Brain microvascular endothelial cell (primary cell): ENCODE measurements around the gene OR56B1.

Experiments
- DNase-seq: peaks from one replicate; pipeline ENCODE4 v3.0.0-alpha.2; 2020
- H3K27ac ChIP-seq: fragments of 250-450 bp; sonication (Bioruptor Pico); 2 replicates; pipeline ENCODE4 v1.5.1; 2020; ENCODE audit warnings: mild to moderate bottlenecking, moderate library complexity
- H3K27me3 ChIP-seq: fragments of 250-450 bp; sonication (Bioruptor Pico); replicated peaks from 2 replicates; pipeline ENCODE4 v1.5.1; 2020; ENCODE audit warnings: mild to moderate bottlenecking
- H3K36me3 ChIP-seq: fragments of 250-450 bp; sonication (Bioruptor Pico); replicated peaks from 2 replicates; pipeline ENCODE4 v1.5.1; 2020; ENCODE audit warnings: mild to moderate bottlenecking
- H3K4me3 ChIP-seq: 2 replicates; pipeline ENCODE4 v1.5.1; 2011; ENCODE audit warnings: low read depth, mild to moderate bottlenecking, control low read depth, low read length, moderate library complexity
- CTCF ChIP-seq: IDR thresholded peaks from 2 replicates; pipeline ENCODE4 v1.5.1; 2011; ENCODE audit warnings: low read depth, mild to moderate bottlenecking, moderate library complexity, low read length, control low read depth, inconsistent platforms; ENCODE audit errors: missing control alignments
- in situ Hi-C: cut with HindIII; loops from 2 replicates; pipeline ENCODE4 v1.10.0; 2017; ENCODE audit warnings: low sequenced_read_pairs, low pct_ligation_motif_present

The OR56B1 gene

GRCh38 chr11:5691964-5692361, 44.3 kb upstream of the OR56B1 start:
- Histone ChIP-seq H3K27ac (no peak overlapping the region), H3K4me3 (no peak overlapping the region), H3K27me3 (no peaks in the 10 kb centered on the region), H3K36me3 (peaks cover 10% of the 10 kb centered on the region)
- in situ Hi-C loops, result loop anchor here (25.0 kb wide), 1 partner anchor 105 kb away; the partner anchor contains the start of genes OR52B6 and TRIM6
- no peak for TF ChIP-seq CTCF
- no peak for DNase-seq

- peaks cover 17% of the 10 kb centered on the region for H3K36me3 ChIP-seq
- no peak overlapping the region for H3K4me3 ChIP-seq
- H3K27ac ChIP-seq, result no peak overlapping the region
- no peak for DNase-seq
- no peak for TF ChIP-seq CTCF
- in situ Hi-C loops, result loop anchor here (25.0 kb wide), 1 partner anchor 107 kb away; the partner anchor contains the start of genes OR52B6 and TRIM6
- no peaks in the 10 kb centered on the region for H3K27me3 ChIP-seq
These were observed 41.6 kb upstream of the OR56B1 start for GRCh38 chr11:5694642-5695041.

GRCh38 chr11:5695580-5695979, 40.7 kb upstream of the OR56B1 start:
- Histone ChIP-seq H3K27me3 (no peaks in the 10 kb centered on the region), H3K4me3 (no peak overlapping the region), H3K36me3 (peaks cover 17% of the 10 kb centered on the region), H3K27ac (no peak overlapping the region)
- in situ Hi-C loops, result loop anchor here (25.0 kb wide), 1 partner anchor 108 kb away; the partner anchor contains the start of genes OR52B6 and TRIM6
- DNase-seq, result no peak
- TF ChIP-seq CTCF, result no peak

- H3K27ac ChIP-seq, result no peak overlapping the region
- H3K36me3 ChIP-seq, result peaks cover 17% of the 10 kb centered on the region
These were observed 40.0 kb upstream of the OR56B1 start for GRCh38 chr11:5696210-5696609.

GRCh38 chr11:5698281-5698680, 38.0 kb upstream of the OR56B1 start:
- Histone ChIP-seq H3K4me3 (no peak overlapping the region), H3K36me3 (peaks cover 17% of the 10 kb centered on the region), H3K27me3 (no peaks in the 10 kb centered on the region), H3K27ac (no peak overlapping the region)
- TF ChIP-seq CTCF, result no peak
- no peak for DNase-seq
- in situ Hi-C loops, result loop anchor here (25.0 kb wide), 1 partner anchor 111 kb away; the partner anchor contains the start of genes OR52B6 and TRIM6

More at GRCh38 chr11:5696210-5696609, 40.0 kb upstream of the OR56B1 start:
- no peak for TF ChIP-seq CTCF
- no peak for DNase-seq
- Histone ChIP-seq H3K27me3 (no peaks in the 10 kb centered on the region), H3K4me3 (no peak overlapping the region)
- in situ Hi-C loops, result loop anchor here (25.0 kb wide), 1 partner anchor 109 kb away; the partner anchor contains the start of genes OR52B6 and TRIM6
